HepG2 (cell line): ENCODE results near the gene REEP2. TPM values are rescaled to one million over a fixed set of nuclear protein-coding genes. Genes with fewer than 3 reads are reported as not detected.

Experiments used
- AHR ChIP-seq: IDR thresholded peaks from 2 replicates; pipeline ENCODE4 v1.6.1; 2018; ENCODE audit warnings: missing genetic modification reagents, missing compliant biosample characterization
- BATF2 ChIP-seq: sonication (generic); formaldehyde crosslinking; IDR thresholded peaks from 2 replicates; pipeline ENCODE4 v1.8.0; 2022; ENCODE audit warnings: mild to moderate bottlenecking, missing genetic modification reagents, moderate library complexity
- CREB3 ChIP-seq: sonication (generic); formaldehyde crosslinking; IDR thresholded peaks from 2 replicates; pipeline ENCODE4 v1.5.0; 2020; ENCODE audit warnings: missing genetic modification reagents
- FOXP4 ChIP-seq: sonication (generic); formaldehyde crosslinking; IDR thresholded peaks from 2 replicates; pipeline ENCODE4 v1.4.0; 2020; ENCODE audit warnings: missing genetic modification reagents
- FUBP1 ChIP-seq: sonication (generic); formaldehyde crosslinking; IDR thresholded peaks from 2 replicates; pipeline ENCODE4 v1.5.1; 2020; ENCODE audit warnings: missing genetic modification reagents, mild to moderate bottlenecking, borderline replicate concordance
- HNRNPLL ChIP-seq: fragments of 200-400 bp; formaldehyde crosslinking; IDR thresholded peaks from 2 replicates; pipeline ENCODE4 v1.6.1; 2017; ENCODE audit warnings: mild to moderate bottlenecking, low read depth, low read length; ENCODE audit not compliant: poor library complexity, severe bottlenecking
- HOXA5 ChIP-seq: sonication (generic); formaldehyde crosslinking; IDR thresholded peaks from 2 replicates; pipeline ENCODE4 v1.4.0; 2020; ENCODE audit warnings: missing genetic modification reagents
- MATR3 ChIP-seq: sonication (generic); formaldehyde crosslinking; IDR thresholded peaks from 2 replicates; pipeline ENCODE4 v1.4.0; 2020; ENCODE audit warnings: missing genetic modification reagents
- POLR2AphosphoS5 ChIP-seq: IDR thresholded peaks from 2 replicates; pipeline ENCODE4 v1.6.1; 2012; ENCODE audit warnings: low read depth, low read length
- RAD21 ChIP-seq: fragments of 450-650 bp; formaldehyde crosslinking; IDR thresholded peaks from 2 replicates; pipeline ENCODE4 v1.5.0; 2020; ENCODE audit warnings: mild to moderate bottlenecking
- RBM22 ChIP-seq: fragments of 200-400 bp; formaldehyde crosslinking; optimal IDR thresholded peaks from 2 replicates; pipeline ENCODE3; 2017; ENCODE audit warnings: mild to moderate bottlenecking, low read length, moderate library complexity
- SIN3A ChIP-seq: IDR thresholded peaks from 2 replicates; pipeline ENCODE4 v1.6.1; 2011; ENCODE audit warnings: low read depth, mild to moderate bottlenecking, control low read depth, low read length, borderline replicate concordance
- SMAD3 ChIP-seq: sonication (generic); formaldehyde crosslinking; IDR thresholded peaks from 2 replicates; pipeline ENCODE4 v1.4.0; 2020; ENCODE audit warnings: missing genetic modification reagents
- SNAI1 ChIP-seq: sonication (generic); formaldehyde crosslinking; IDR thresholded peaks from 2 replicates; pipeline ENCODE4 v1.5.0; 2020; ENCODE audit warnings: mild to moderate bottlenecking, missing genetic modification reagents, borderline replicate concordance
- SNAPC2 ChIP-seq: sonication (generic); formaldehyde crosslinking; IDR thresholded peaks from 2 replicates; pipeline ENCODE4 v1.8.1; 2022; ENCODE audit warnings: mild to moderate bottlenecking, missing genetic modification reagents
- SOX5 ChIP-seq: IDR thresholded peaks from 2 replicates; pipeline ENCODE4 v1.6.1; 2016; ENCODE audit warnings: borderline replicate concordance
- SP1 ChIP-seq, 2 experiments: fragments of 450-650 bp in 1 of 2; sonication (generic) in 1 of 2; formaldehyde crosslinking in 1 of 2; IDR thresholded peaks; 2 replicates each; pipeline versions ENCODE4 v1.4.0 to v1.6.1; 2016 to 2020; ENCODE audit warnings: missing genetic modification reagents in 1 of 2
- SP2 ChIP-seq: sonication (generic); formaldehyde crosslinking; IDR thresholded peaks from 2 replicates; pipeline ENCODE4 v1.5.1; 2020; ENCODE audit warnings: mild to moderate bottlenecking, missing genetic modification reagents
- TFE3 ChIP-seq: IDR thresholded peaks from 2 replicates; pipeline ENCODE4 v1.6.1; 2016
- ZNF234 ChIP-seq: sonication (generic); formaldehyde crosslinking; conservative IDR thresholded peaks from 2 replicates; pipeline ENCODE4 v1.5.1; 2020; ENCODE audit warnings: mild to moderate bottlenecking, missing genetic modification reagents
- ZNF256 ChIP-seq: sonication (generic); formaldehyde crosslinking; conservative IDR thresholded peaks from 2 replicates; pipeline ENCODE4 v1.4.0; 2020; ENCODE audit warnings: missing genetic modification reagents
- ZNF260 ChIP-seq: sonication (generic); formaldehyde crosslinking; IDR thresholded peaks from 2 replicates; pipeline ENCODE4 v1.4.0; 2020; ENCODE audit warnings: missing genetic modification reagents, low read depth, mild to moderate bottlenecking, borderline replicate concordance
- ZNF552 ChIP-seq: sonication (generic); formaldehyde crosslinking; IDR thresholded peaks from 2 replicates; pipeline ENCODE4 v1.9.0; 2022; ENCODE audit warnings: missing genetic modification reagents, mild to moderate bottlenecking, borderline replicate concordance
- ZNF7 ChIP-seq: IDR thresholded peaks from 2 replicates; pipeline ENCODE4 v1.6.1; 2016; ENCODE audit warnings: missing biosample characterization, missing genetic modification reagents
- polyA plus RNA-seq, 8 experiments: library from polyadenylated mRNA; depleted of rRNA in 3 of 8; stranded (reverse) in 7 of 8; unstranded in 1 of 8; fragments of >200 nt; fragmentation: Illumina TruSeq in 4 of 8; extraction: Trizol in 4 of 8; gene quantifications; 2 replicates each; pipeline versions ENCODE4 v1.2.1 to v1.2.3, GENCODE V29; 2011 to 2016; ENCODE audit warnings: low read depth in 4 of 8, missing spikeins in 1 of 8, mixed read lengths in 1 of 8; ENCODE audit not compliant: insufficient read depth in 1 of 8
- total RNA-seq, 5 experiments: library from RNA; depleted of rRNA; stranded (reverse); fragments of >200 nt; fragmentation: Illumina TruSeq; extraction: Trizol; gene quantifications; 2 replicates each; pipeline ENCODE4 v1.2.3, GENCODE V29; 2016; ENCODE audit warnings: low read depth in 1 of 5

Gene REEP2
- total and polyA plus RNA-seq, 2 of the 13 experiments (the other 11 are each of a cell fraction or from before 2014, with no cell fraction given) = 5.3 to 7.8 TPM

- peak; percentile 21; the same call in 1 of the 2 replicates for TF ChIP-seq RAD21
- TF ChIP-seq SNAI1 (CRISPR knock-in tag) = no peak
- TF ChIP-seq SMAD3 (CRISPR knock-in tag) = no peak
- TF ChIP-seq ZNF260 (CRISPR knock-in tag) = no peak
- no peak for TF ChIP-seq BATF2 (CRISPR knock-in tag)
- TF ChIP-seq ZNF552 = no peak
- no peak for TF ChIP-seq HOXA5 (CRISPR knock-in tag)
- no peak for TF ChIP-seq RBM22
- TF ChIP-seq ZNF234 (CRISPR knock-in tag) = no peak
- TF ChIP-seq MATR3 (CRISPR knock-in tag) = no peak
- TF ChIP-seq FUBP1 = no peak
- no peak for TF ChIP-seq CREB3 (CRISPR knock-in tag)
- no peak for TF ChIP-seq SNAPC2 (CRISPR knock-in tag)
- TF ChIP-seq ZNF7 (CRISPR knock-in tag) = no peak
- TF ChIP-seq SP1 (IDR thresholded peaks at IDR 0.05) = no peak
- no peak for TF ChIP-seq SP1 (CRISPR knock-in tag; IDR thresholded peaks at IDR 0.05)
- TF ChIP-seq ZNF256 = no peak
- no peak for TF ChIP-seq SOX5 (CRISPR knock-in tag)
- no peak for TF ChIP-seq HNRNPLL
- peak; percentile 84; the same call in 1 of the 2 replicates for TF ChIP-seq SIN3A
- no peak for TF ChIP-seq POLR2AphosphoS5
- no peak for TF ChIP-seq AHR (CRISPR knock-in tag)
- no peak for TF ChIP-seq SP2 (CRISPR knock-in tag)
- TF ChIP-seq TFE3 (CRISPR knock-in tag) = no peak
- TF ChIP-seq FOXP4 (CRISPR knock-in tag) = no peak; the same call in 1 of the 2 replicates
These were observed 27.5 kb downstream of the REEP2 start (continued) for GRCh38 chr5:138466125-138466899.
